ENCODE results near the gene MICA. TPM values are rescaled to one million over a fixed set of nuclear protein-coding genes. Genes with fewer than 3 reads are reported as not detected.

Gene MICA
- total RNA-seq, 1 experiment from 2014 or later: 41.2 TPM

DNA sequence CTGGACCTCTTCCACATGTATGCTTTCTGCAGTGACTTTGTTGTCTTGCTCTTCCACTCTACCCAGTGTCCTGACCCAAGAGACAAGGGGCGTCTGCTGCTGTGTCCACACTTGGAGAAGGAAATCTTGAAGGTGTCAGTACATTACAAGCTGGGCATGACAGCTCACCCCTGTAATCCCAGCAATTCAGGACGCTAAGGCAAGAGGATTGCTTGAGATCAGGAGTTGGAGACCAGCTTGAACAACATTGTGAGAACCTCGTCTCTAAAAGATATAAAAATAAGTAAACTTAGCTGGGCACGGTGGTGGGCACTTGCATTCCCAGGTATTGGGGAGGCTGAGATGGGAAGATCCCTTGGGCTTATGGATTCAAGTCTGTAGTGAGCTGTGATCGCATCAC, 40.6 kb upstream of the MICA start:
- Histone ChIP-seq H3K36me3 (ENCODE audit: insufficient read depth, low read length, poor library complexity, severe bottlenecking) (no peaks in the 10 kb centered on the region), H3K27ac (ENCODE audit: low read depth, low read length, poor library complexity, severe bottlenecking) (no peak overlapping the region), H3K9me3 (ENCODE audit: low read depth, low read length, poor library complexity, severe bottlenecking) (no peaks in the 10 kb centered on the region), H3K4me3 (ENCODE audit: low read depth, low read length, poor library complexity, severe bottlenecking) (no peak overlapping the region), H3K27me3 (replicated peaks; ENCODE audit: insufficient read depth, low read depth, low read length, poor library complexity) (peaks cover 82% of the 10 kb centered on the region), H3K4me1 (ENCODE audit: insufficient read depth, low read length, poor library complexity, severe bottlenecking) (peaks cover 4% of the 10 kb centered on the region)
- POLR2A ChIA-PET (ENCODE audit: low non-redundant PET): no interaction called here
- TF ChIP-seq EZH2 (IDR thresholded peaks at IDR 0.05; ENCODE audit: borderline replicate concordance, low read depth, low read length, poor library complexity, severe bottlenecking): no peak
- TF ChIP-seq, protein P1, sequence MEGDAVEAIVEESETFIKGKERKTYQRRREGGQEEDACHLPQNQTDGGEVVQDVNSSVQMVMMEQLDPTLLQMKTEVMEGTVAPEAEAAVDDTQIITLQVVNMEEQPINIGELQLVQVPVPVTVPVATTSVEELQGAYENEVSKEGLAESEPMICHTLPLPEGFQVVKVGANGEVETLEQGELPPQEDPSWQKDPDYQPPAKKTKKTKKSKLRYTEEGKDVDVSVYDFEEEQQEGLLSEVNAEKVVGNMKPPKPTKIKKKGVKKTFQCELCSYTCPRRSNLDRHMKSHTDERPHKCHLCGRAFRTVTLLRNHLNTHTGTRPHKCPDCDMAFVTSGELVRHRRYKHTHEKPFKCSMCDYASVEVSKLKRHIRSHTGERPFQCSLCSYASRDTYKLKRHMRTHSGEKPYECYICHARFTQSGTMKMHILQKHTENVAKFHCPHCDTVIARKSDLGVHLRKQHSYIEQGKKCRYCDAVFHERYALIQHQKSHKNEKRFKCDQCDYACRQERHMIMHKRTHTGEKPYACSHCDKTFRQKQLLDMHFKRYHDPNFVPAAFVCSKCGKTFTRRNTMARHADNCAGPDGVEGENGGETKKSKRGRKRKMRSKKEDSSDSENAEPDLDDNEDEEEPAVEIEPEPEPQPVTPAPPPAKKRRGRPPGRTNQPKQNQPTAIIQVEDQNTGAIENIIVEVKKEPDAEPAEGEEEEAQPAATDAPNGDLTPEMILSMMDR (conservative IDR thresholded peaks at IDR 0.05; ENCODE audit: low read depth, low read length): no peak
- intact Hi-C loops (cut with micrococcal nuclease; ENCODE audit: unreplicated experiment): no loop called here
- DNase-seq (ENCODE audit: low spot score): no peak
- CTCF ChIA-PET: no interaction called here
- no TSS peak for BruUV-seq (replicated peaks)

DNA sequence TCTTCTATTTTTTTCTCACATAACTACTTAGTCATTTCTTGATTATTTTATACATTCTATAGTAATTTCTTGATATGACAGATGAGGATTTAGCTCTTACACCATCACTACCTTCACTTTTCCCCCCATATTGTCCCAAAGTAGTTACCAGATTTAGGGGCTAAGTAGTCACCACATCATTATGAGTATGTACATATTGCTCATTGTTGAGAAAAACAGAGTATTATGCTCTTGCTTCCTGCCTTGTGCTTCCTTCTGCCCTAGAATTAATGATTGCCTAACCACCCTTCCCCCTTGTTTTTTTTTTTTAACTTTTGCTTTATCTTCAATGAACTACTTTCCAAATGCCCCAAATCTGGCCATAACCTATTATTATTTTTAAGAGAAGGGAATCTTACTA, 39.6 kb upstream of the MICA start:
- no peak for DNase-seq (ENCODE audit: low spot score)
- Histone ChIP-seq H3K27me3 (replicated peaks; ENCODE audit: insufficient read depth, low read depth, low read length, poor library complexity) (peaks cover 75% of the 10 kb centered on the region), H3K9me3 (ENCODE audit: low read depth, low read length, poor library complexity, severe bottlenecking) (no peaks in the 10 kb centered on the region), H3K36me3 (ENCODE audit: insufficient read depth, low read length, poor library complexity, severe bottlenecking) (no peaks in the 10 kb centered on the region), H3K27ac (ENCODE audit: low read depth, low read length, poor library complexity, severe bottlenecking) (no peak overlapping the region), H3K4me1 (ENCODE audit: insufficient read depth, low read length, poor library complexity, severe bottlenecking) (peaks cover 3% of the 10 kb centered on the region), H3K4me3 (ENCODE audit: low read depth, low read length, poor library complexity, severe bottlenecking) (no peak overlapping the region)
- no TSS peak for BruUV-seq (replicated peaks)
- CTCF ChIA-PET: no interaction called here
- TF ChIP-seq, protein P1 (conservative IDR thresholded peaks at IDR 0.05; ENCODE audit: low read depth, low read length): no peak
- TF ChIP-seq EZH2 (IDR thresholded peaks at IDR 0.05; ENCODE audit: borderline replicate concordance, low read depth, low read length, poor library complexity, severe bottlenecking): no peak
- intact Hi-C loops (cut with micrococcal nuclease; ENCODE audit: unreplicated experiment): no loop called here
- POLR2A ChIA-PET (ENCODE audit: low non-redundant PET): no interaction called here

DNA sequence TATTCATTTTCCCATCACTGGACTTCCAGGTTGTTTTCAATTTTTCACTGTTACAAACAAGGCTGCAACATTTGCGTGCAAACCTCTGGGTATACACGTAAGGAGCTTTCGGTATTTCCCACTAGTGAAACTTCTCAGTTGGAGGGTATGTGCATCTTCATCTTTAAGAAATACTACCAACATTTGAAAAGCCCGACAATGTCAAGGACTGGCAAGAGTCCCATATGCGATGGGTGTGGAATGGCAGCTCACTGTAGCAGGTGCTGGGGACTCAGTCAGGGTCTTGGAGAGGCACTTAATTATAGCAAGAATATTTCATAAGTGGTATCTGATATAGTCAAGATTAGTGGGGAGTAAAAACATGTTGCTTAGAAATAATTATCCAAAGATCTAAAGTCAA, 37.5 kb upstream of the MICA start:
- no peaks in the 10 kb centered on the region for H3K9me3 ChIP-seq (ENCODE audit: low read depth, low read length, poor library complexity, severe bottlenecking)
- ChIA-PET POLR2A (ENCODE audit: low non-redundant PET) (no interaction called here), CTCF (interaction anchor here (1.4 kb wide), 1 partner anchor 169 kb away, joined by 9 read pairs; no protein-coding TSS in a partner anchor)
- no TSS peak for BruUV-seq (replicated peaks)
- no peak overlapping the region for H3K27ac ChIP-seq (ENCODE audit: low read depth, low read length, poor library complexity, severe bottlenecking)
- intact Hi-C loops (cut with micrococcal nuclease; ENCODE audit: unreplicated experiment): loop anchor here (2.0 kb wide), 2 partner anchors 169 to 229 kb away; no protein-coding TSS in a partner anchor
- TF ChIP-seq EZH2 (IDR thresholded peaks at IDR 0.05; ENCODE audit: borderline replicate concordance, low read depth, low read length, poor library complexity, severe bottlenecking): peak; percentile 50
- TF ChIP-seq, protein P1 (conservative IDR thresholded peaks at IDR 0.05; ENCODE audit: low read depth, low read length): no peak
- peaks cover 76% of the 10 kb centered on the region for H3K27me3 ChIP-seq (replicated peaks; ENCODE audit: insufficient read depth, low read depth, low read length, poor library complexity)
- H3K4me1 ChIP-seq (ENCODE audit: insufficient read depth, low read length, poor library complexity, severe bottlenecking): peaks cover 3% of the 10 kb centered on the region
- no peak overlapping the region for H3K4me3 ChIP-seq (ENCODE audit: low read depth, low read length, poor library complexity, severe bottlenecking)
- no peaks in the 10 kb centered on the region for H3K36me3 ChIP-seq (ENCODE audit: insufficient read depth, low read length, poor library complexity, severe bottlenecking)
- DNase-seq (ENCODE audit: low spot score): no peak

Measured in A673 (cell line).